HEK293 (cell line): ENCODE data around the gene SNX8.

Source experiments
- CTCF ChIP-seq: fragments of 450-650 bp; formaldehyde crosslinking; IDR thresholded peaks from 2 replicates; pipeline ENCODE4 v1.5.1; 2016; ENCODE audit warnings: missing biosample characterization, missing genetic modification characterization
- ZNF571 ChIP-seq: fragments of 450-650 bp; formaldehyde crosslinking; IDR thresholded peaks from 2 replicates; pipeline ENCODE4 v1.5.0; 2017; ENCODE audit warnings: missing biosample characterization, missing genetic modification characterization

- TF ChIP-seq CTCF: no peak
- TF ChIP-seq ZNF571 (tag by site-specific recombination): no peak
Measured at GRCh38 chr7:2220030-2220429, 94.2 kb downstream of the SNX8 start.
